Measurements from ENCODE around the gene CNTNAP4. TPM values are rescaled to one million over a fixed set of nuclear protein-coding genes. Genes with fewer than 3 reads are reported as not detected.

Gene CNTNAP4
- total RNA-seq, 1 experiment from 2014 or later: not detected

- Histone ChIP-seq H4K91ac (ENCODE audit: insufficient read length, low read depth, low read length) (no peak overlapping the region), H2AFZ (ENCODE audit: low read length) (no peak overlapping the region), H3K4me1 (ENCODE audit: insufficient read depth, low read length) (no peaks in the 10 kb centered on the region), H3K79me1 (ENCODE audit: insufficient read depth, low read depth, low read length, poor library complexity, severe bottlenecking) (no peaks in the 10 kb centered on the region), H2BK12ac (ENCODE audit: insufficient read length, low read depth, low read length) (no peak overlapping the region), H3K4ac (ENCODE audit: low read depth, low read length) (no peak overlapping the region), H3K4me2 (ENCODE audit: insufficient read depth, insufficient read length, low read length) (no peak overlapping the region), H3K23me2 (ENCODE audit: insufficient read length, low read depth, low read length, poor library complexity, severe bottlenecking) (no peaks in the 10 kb centered on the region), H2BK5ac (ENCODE audit: insufficient read length, low read length) (no peak overlapping the region), H2BK20ac (ENCODE audit: low read depth, low read length, poor library complexity, severe bottlenecking) (no peak overlapping the region), H4K8ac (replicated peaks; ENCODE audit: insufficient read length, low read depth, low read length) (no peak overlapping the region), H4K5ac (ENCODE audit: insufficient read length, low read depth, low read length) (no peak overlapping the region), H3K18ac (ENCODE audit: insufficient read length, low read depth, low read length) (no peak overlapping the region), H2AK5ac (ENCODE audit: insufficient read length, low read length) (no peak overlapping the region), H3K9ac (ENCODE audit: extremely low read depth, insufficient read length, low read length) (no peak overlapping the region), H2BK120ac (ENCODE audit: low read depth, low read length, poor library complexity, severe bottlenecking) (no peak overlapping the region), H3K27me3 (ENCODE audit: insufficient read depth, low read length) (no peaks in the 10 kb centered on the region; the same call in 1 of the 2 replicates), H3K23ac (ENCODE audit: insufficient read length, low read depth, low read length) (no peak overlapping the region), H3K56ac (ENCODE audit: insufficient read length, low read depth, low read length) (no peak overlapping the region), H3K27ac (ENCODE audit: insufficient read length, low read depth, low read length) (no peak overlapping the region), H3K14ac (ENCODE audit: insufficient read depth, low read length) (no peak overlapping the region), H2BK15ac (ENCODE audit: low read depth, low read length) (no peak overlapping the region), H4K20me1 (ENCODE audit: control insufficient read depth, insufficient read depth, insufficient read length) (no peaks in the 10 kb centered on the region), H3T11ph (ENCODE audit: low read length) (no peak overlapping the region), H3K9me3 (ENCODE audit: control insufficient read depth, low read depth, low read length) (no peaks in the 10 kb centered on the region), H3K79me2 (ENCODE audit: insufficient read depth, low read length) (no peaks in the 10 kb centered on the region)
- Mint-ChIP-seq H3K4me1 (no peaks in the 10 kb centered on the region), H3K9me3 (no peaks in the 10 kb centered on the region), H3K27ac (no peak overlapping the region), H3K27me3 (ENCODE audit: low read depth) (no peaks in the 10 kb centered on the region), H3K36me3 (ENCODE audit: insufficient read depth in 1 of 3, low read depth in 3 of 3) (no peaks in the 10 kb centered on the region; a peak in 1 of 7 replicates), H3K4me3 (no peak overlapping the region)
- DNase-seq: no peak
- WGBS (ENCODE audit: extremely low coverage, insufficient read length, low lambda C conversion rate): no CpG with 5 or more reads among the region's 1 CpG
- TF ChIP-seq, protein P1, sequence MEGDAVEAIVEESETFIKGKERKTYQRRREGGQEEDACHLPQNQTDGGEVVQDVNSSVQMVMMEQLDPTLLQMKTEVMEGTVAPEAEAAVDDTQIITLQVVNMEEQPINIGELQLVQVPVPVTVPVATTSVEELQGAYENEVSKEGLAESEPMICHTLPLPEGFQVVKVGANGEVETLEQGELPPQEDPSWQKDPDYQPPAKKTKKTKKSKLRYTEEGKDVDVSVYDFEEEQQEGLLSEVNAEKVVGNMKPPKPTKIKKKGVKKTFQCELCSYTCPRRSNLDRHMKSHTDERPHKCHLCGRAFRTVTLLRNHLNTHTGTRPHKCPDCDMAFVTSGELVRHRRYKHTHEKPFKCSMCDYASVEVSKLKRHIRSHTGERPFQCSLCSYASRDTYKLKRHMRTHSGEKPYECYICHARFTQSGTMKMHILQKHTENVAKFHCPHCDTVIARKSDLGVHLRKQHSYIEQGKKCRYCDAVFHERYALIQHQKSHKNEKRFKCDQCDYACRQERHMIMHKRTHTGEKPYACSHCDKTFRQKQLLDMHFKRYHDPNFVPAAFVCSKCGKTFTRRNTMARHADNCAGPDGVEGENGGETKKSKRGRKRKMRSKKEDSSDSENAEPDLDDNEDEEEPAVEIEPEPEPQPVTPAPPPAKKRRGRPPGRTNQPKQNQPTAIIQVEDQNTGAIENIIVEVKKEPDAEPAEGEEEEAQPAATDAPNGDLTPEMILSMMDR (conservative IDR thresholded peaks at IDR 0.05): no peak
Observed at GRCh38 chr16:76409706-76410105, 132.5 kb downstream of the CNTNAP4 start.

All from H9 (cell line).